GM18861 (cell line): Measurements from ENCODE around the gene ANAPC13.
A peak's percentile ranks its signal among the peaks of the same experiment; 100 is the strongest.

Experiments used
- ATAC-seq: cut with Tn5 transposase; IDR thresholded peaks from one replicate; pipeline ENCODE4 v1.9.1; 2021; ENCODE audit not compliant: unreplicated experiment

ANAPC13 gene, protein sequence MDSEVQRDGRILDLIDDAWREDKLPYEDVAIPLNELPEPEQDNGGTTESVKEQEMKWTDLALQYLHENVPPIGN

DNA sequence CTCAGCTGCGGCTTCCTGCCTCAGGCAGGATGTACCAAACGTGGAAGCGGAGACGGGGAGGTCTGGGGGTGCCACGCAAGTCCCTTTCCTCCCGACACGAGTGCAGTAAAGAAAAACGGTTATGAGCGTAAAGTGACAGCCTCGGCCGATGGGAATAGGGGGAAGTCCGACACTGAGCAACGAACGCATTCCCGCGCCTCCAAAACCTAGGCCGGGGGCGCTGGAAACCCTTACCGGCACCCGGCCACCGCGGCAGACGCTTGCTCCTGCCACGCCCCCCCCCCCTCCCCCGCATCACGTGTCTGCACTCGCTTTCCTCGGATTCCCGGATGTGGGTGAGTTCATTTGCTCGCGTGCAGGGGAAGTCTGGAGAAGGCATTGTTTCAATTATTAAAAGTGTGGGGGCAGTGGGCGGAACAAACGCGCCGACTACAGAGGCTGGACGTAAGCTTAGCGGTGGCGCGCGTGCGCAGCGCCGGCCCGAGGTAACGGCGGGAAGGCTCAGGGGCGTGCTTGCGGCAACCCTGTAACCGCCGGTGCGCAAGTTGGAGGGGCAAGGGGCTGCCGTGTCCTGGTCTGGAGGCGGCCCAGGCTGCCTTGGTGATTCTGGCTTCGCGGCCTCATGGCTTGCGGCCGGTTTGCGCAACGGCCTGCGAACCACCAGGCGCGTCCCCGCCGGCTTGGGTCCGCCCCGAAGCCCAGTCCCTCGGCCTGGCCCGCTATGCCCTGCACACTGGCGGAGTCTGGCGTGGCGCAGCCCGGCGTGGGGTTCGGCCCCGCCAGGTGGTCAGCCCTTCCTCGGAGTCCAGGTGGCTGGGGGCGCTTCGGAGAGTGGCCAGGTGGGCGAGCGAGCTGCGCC lies at the start of gene ANAPC13, which contains the start of gene CEP63:
TSS of gene ANAPC13 (minus strand) at position 268 of the 859 bp plus-strand sequence. CDS start 3,081 bp downstream, outside the sequence.
TSS of gene CEP63 (plus strand) at position 340 of the 859 bp plus-strand sequence. CDS start 9,264 bp downstream, outside the sequence.
- peak; percentile 71 for ATAC-seq

DNA sequence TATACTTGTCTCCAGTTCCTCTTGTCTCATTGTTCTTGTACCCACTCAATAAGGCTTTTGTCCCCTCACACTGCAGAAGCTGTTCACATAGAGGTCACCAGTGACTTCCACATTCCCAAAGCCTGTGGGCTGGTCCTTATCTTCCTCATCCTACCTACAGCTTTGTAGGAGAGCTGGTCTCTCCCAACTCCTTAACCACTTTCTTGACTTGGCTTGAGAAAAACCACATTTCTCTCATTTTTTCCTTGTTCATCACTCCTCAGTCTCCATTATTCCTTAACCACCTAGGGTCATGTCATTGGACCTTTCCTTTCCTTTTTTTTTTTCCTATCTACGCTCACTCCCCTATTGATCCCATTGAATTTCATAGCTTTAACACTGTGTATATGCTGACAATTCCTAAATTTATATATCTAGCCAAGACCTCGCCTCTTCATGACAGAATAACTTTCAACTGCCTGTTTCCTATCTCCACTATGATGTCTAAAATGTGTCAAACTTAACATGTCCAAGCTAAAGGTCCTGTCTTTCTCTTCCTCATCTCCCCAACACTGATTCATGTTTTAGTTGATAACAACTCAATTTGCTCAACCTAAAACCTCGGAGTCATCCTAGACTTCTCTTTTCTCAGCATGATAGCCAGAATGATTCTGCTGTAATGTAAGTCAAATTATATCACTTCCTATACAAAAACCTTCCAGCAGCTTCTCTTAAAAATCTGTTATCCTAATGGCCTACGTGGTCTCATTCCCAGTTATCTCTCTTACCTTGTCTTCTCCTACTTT lies 49.6 kb upstream of the ANAPC13 start:
- no peak for ATAC-seq

DNA sequence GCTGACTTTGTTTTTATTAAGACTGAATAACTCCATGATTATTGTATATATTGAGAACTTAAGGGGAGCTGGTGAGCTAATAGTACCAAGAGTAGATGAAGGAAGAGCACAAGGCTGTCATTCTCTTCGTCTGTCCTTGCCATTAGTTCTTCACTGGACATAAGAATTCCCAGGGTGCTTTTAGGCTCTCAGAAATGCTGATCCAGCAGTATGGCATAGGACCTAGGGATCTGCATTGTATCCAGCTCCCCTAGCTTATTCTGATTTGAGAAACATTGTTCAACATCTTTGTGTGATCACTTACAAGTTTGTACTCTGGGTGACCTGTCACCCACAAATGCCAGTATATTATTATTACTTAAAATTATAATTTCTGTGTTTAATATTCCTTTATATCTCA lies 47.7 kb upstream of the ANAPC13 start:
- ATAC-seq: no peak

DNA sequence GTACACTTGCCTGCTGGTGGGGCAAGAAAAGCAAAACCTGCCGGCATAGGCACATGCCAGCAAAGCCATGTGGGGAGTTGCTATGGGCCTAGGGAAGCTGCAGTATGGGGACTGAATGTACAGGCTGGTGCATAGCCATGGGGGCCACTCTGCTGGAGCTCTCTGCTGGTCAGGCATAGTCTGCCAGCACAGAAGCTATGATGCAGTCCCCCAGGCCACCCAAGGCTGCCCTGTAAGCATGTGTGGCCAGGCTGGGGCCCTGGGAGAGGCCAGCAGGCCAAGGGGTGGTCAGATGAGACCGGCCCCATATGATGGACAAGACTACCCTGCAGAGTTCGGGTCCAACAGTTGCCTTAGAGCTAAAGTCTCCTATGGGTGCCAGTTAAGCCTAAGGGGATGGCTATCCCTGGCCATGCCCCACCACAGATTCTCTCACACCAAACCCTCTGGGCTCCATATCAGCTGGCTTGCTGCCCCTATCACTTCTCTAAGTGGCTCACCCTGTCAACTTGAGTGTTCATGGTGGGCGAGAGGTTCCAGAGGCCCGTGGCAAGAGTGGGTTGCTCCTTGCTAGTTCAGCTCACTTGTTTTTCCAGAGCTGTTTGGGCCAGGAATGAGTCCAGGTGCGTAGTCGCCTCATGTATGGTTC lies 41.9 kb upstream of the ANAPC13 start:
- no peak for ATAC-seq

DNA sequence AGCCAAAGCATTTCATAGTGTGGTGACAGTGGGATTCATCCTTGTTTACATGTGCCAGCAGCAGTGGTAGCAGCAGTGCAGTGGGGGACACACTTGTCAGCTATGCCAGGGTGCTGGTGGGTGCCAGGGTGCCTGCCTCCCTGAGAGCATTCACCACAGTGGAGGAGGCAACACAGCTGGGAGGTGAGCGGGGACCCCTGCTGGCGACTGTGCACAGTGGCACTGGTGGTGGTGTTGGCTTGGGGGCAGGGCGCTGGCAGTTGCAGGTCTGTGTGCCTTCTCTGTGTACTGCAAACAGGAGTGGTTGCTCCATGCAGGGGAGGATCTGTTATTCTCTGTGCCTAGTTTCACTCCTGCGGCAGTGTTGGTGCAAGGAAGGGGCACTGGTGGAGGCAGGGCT lies 41.3 kb upstream of the ANAPC13 start:
- ATAC-seq: no peak

DNA sequence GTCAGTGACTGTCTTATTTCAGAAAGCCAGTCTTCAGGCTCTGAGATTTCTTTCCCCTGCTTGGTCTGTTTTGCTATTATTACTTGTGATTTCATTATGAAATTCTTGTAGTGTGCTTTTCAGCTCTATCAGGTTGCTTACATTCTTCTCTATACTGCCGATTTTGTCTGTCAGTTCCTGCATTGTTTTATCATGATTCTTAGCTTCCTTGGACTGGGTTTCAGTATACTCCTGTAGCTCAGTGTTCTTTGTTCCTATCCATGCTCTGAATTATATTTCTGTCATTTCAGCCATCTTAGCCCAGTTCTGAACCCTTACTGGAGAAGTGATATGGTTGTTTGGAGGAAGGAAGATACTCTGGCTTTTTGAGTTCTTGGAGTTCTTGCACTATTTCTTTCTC lies 40.5 kb upstream of the ANAPC13 start:
- no peak for ATAC-seq

DNA sequence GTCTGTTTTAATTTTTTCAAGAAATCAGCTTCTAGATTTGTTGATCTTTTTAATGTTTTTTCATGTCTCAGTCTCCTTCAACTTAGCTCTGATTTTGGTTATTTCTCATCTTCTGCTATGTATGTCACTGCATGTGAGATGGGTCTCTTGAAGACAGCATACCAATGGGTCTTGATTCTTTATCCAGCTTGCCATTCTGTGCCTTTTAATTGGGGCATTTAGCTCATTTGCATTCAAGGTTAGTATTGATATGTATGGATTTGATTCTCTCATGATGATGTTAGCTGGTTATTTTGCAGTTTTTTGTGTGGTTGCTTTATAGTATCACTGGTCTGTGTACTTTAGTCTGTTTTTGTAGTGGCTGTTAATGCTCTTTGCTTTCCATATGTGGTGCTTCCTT lies 39.5 kb upstream of the ANAPC13 start:
- ATAC-seq: no peak

DNA sequence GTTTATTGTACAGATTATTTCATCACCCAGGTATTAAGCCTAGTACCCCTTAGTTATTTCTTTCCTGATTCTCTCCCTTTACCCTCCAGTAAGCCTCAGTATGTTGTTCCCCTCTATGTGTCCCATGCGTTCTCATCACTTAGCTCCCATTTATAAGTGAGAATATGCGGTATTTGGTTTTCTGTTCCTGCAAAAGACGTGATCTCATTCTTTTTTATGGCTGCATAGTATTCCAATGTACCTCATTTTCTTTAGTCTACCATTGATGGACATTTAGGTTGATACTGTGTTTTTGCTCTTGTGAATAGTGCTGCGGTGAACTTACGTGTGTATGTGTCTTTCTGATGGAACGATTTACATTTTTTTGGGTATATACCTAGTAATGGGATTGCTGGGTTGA lies 36.8 kb upstream of the ANAPC13 start:
- ATAC-seq: no peak

DNA sequence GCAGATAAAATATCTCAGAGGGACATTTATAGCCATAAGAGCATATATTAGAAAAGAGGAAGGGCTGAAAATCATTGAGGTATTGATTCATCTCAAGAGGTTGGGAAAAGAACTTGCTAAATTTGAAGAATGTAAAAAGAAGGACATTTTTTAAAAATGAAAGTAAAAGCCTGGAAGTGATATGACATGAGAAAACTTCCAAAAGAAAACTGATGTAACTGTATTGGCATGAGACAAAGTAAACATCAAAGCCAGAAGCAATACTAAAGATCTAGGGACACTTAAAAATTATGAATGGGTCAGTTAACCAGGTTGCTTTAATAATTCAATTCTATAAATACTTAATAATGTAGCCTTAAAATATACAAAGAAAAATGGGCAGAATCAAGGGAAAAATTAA lies 32.0 kb upstream of the ANAPC13 start:
- ATAC-seq: no peak

DNA sequence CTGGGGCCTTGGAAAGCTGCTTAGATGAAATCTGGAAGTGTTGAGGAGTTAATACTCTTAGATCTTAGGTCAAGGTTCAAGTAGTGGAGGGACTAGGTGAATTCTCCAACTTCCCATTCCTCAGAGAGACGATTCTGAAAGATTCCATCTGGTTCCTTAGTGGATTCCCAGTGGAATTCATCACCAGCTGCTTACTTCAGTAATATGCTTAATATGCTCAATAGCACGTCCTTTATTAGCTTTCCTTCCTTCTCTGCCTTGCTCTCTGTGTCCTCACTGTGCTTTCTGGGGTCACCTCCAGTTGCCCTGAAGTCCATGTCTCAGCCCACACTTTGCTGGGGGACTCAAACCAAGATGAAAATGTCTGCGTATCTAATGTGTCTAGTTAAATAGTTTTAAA lies 31.1 kb upstream of the ANAPC13 start:
- ATAC-seq: no peak

DNA sequence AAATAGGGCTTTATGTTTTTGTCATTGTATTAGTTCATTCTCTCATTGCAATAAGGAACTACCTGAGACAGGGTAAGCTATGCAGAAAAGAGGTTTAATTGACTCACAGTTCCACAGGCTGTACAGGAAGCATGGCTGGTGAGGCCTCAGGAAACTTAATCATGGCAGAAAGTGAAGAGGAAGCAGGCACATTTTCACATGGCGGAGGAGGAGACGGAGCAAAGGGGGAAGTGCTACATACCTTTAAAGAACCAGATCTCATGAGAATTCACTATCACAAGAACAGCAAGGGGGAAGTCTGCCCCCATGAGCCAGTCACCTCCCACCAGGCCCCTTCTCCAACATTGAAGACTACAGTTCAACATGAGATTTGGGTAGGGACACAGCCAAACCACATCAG lies 25.7 kb upstream of the ANAPC13 start:
- no peak for ATAC-seq

DNA sequence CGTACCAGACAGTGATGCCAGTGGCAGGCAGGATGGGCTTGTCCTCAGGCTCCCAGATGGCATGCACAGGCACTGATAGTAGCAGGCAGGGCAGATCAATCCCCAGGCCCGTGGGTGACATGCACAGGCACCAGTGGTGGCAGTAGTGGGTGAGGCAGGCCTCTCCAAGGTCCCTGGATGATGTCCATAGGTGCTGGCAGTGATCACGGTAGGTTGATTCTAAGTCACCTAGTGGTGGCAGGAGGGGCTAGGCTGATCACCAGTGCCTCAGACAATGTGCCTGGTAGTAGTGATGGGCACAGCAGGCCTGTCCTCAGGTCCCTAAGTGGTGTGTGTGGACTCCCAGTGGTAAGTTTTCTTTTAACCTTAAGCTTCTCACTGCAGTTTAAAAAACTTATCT lies 19.7 kb upstream of the ANAPC13 start:
- no peak for ATAC-seq

DNA sequence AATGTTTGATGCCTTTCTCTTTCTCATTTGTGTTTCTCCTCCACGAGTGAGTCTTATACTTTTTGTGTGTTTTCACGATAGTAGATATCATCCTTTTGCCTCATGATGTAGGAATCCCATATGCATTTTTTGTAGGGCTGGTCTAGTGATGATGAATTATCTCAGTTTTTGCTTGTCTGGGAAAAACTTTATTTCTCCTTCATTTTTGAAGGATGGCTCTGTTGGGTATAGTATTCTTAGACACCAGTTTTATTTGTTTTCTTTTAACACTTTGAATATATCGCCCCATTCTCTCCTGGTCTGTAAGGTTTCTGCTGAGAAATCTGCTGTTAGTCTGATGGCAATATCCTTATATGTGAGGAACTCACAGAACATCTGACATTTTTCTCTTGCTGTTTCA lies 18.3 kb upstream of the ANAPC13 start:
- no peak for ATAC-seq

DNA sequence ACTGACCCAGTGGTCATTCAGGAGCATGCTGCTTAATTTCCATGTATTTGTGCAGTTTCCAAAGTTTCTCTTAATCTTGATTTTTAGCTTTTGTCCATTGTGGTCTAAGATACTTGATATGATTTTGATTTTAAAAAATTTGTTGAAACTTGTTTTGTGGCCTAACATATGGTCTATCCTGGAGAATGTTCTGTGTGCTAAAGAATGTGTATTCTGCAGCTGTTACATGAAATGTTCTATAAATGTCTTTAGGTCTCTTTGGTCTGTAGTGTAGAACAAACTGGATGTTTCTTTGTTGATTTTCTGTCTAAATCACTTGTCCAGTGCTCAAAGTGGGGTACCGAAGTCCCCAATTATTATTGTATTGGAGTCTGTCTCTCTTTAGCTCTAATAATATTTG lies 17.5 kb upstream of the ANAPC13 start:
- ATAC-seq: no peak

DNA sequence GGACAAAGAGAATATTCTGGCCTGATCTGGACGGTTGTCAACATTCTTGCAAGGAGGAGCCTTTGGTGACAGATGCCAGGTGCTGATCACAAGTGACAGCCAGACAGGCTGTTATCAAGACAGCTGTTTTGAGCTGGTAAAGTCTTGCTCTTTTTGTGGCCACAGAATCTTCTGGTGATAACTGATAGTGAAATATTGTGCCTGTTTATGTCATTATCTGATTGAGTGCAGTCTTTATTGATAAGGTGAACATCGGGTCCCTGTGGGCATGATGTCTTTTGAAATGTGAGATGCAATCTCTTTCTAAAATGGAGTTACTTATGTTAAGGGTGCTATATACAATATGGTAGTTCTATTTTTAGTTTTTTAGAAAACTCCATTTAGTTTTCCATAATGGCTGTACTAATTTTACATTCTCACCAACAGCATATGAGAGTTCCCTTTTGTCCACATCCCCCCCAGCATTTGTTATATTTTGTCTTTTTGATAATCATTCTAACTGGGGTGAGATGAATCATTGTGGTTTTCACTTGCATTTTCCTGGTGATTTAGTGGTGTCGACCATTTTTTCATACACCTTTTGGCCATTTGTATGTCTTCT lies 10.8 kb upstream of the ANAPC13 start:
- ATAC-seq: no peak

DNA sequence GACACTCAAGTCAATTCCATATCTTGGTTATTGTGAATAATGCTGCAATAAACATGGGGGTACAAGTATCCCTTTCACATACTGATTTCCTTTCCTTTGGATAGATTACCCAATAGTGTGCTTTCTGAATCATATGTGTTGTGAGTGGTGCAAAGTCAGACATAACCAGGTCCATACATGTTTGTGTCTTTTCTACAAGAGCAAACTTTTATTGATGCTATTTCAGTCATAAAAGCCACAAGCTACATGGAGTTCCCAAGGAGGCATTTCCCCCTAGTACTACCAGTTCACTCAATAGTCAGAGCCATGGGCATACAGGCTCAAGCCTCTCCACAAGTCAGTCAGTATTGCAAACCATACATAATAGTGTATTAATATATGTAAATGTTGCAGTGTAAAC lies 10.2 kb upstream of the ANAPC13 start:
- no peak for ATAC-seq

DNA sequence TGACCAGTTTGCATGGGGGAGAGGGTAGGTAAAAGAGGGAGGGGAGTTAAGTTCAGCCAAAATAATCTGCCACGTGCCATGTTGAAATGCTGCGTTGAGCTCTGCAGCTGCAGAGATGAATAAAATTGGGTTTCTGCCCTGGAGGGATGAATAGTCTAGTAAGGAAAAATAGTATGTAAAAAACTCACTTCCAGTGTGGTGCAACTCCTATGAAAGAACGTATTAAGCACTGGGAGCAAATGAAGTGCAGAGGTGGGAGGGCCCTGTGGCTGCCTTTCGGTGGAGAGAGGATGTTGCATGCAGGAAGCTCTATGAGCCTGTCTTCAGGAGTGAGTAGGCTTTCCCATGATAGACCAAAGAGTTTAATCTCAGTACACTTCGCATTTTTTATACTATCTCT lies 8.7 kb upstream of the ANAPC13 start:
- ATAC-seq: no peak

DNA sequence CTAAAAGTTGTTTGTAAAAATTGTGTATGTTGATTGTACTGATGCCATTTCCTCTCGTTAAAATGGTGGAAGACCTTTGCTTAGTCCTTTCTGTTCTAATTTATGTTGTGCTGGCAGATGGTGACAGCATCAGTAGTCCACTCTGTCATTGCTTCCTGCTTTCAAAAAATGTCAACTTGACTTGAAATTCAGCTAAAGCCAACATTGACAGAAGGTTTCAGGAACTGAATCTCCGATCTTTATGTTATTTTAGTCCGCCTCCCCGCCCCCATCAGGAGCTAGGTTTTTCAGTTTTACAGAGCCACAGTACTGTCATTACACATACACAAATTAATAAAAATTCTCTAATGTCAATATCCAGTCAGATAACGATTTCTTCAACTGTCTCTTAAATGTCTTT lies 1.6 kb upstream of the ANAPC13 start:
- ATAC-seq: no peak

DNA sequence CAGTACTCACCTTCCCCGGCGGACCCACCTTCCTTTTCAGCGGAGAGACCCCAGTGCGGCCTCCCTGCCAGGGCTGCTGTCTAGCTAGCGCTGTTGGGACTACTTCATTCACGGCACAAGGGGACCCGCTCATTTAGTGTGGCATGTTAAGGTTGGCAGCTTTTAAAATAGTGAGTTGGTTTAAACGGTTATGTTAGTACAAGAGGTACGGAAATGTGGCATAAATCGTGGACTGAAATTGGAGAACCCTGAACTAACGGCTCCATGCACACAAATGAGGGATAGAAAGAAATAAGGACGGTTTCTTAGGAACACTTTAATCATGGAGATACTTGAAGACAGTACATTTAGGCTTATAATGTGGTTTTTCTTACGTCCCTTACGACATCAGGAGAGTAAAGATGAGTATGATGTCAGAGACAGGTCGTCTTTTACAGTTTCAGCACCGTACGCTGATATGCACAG lies 824 bp upstream of the ANAPC13 start:
- ATAC-seq: peak; percentile 7

DNA sequence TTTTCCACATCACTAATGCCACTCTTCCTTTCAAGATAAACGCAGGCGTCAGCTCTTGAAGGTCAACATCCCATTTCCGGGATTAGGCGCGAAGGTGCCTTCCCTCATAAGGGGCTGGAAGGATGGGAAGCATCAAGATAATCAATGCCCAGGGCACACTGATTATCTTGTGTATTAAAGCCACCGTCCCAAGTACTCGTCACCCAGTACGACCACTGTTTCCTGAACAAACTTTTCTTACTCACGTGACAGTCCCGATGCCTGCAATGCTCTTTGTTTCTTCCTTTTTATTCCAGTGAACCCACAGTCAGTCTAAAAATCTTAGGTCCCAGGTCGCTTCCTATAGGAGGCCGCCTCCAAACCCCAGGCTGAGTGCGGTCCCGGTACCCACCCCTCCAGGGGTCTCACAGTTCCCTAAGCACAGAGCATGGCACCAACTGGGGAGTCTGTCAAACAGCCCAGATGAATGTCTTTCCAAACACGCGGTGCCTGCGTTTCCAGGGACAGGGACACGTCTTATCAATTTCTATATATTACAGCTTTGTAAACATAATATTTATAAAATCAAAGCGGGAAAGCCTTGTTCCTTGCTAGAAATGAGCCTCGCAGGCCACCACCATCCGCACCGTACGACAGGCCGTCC lies 589 bp downstream of the ANAPC13 start:
- peak; percentile 4 for ATAC-seq
